ENCODE measurements around the gene BANF1. TPM values are rescaled to one million over a fixed set of nuclear protein-coding genes. Genes with fewer than 3 reads are reported as not detected.

BANF1 gene
- total and polyA plus RNA-seq, 10 of the 15 experiments (the other 5 are each of a cell fraction or from before 2014, with no cell fraction given) = 99.0 to 574 (median 297) TPM

- H2AFZ ChIP-seq (ENCODE audit: control insufficient read depth, low read depth, low read length) = no peak overlapping the region
- ATAC-seq (no peak), DNase-seq (ENCODE audit: low read depth, low spot score) (no peak), FAIRE-seq (no peak)
- no peaks in the 10 kb centered on the region for H3K27me3 ChIP-seq (replicated peaks in 1 of 2; ENCODE audit: control insufficient read depth in 2 of 2, insufficient read depth in 2 of 2, low read length in 1 of 2)
- H3K4me1 ChIP-seq (ENCODE audit: control insufficient read depth, insufficient read depth, low read length) = peaks cover 17% of the 10 kb centered on the region
- TF ChIP-seq KLF5 (IDR thresholded peaks at IDR 0.05; ENCODE audit: partially characterized antibody) (no peak), TBL1XR1 (IDR thresholded peaks at IDR 0.05; ENCODE audit: low read depth, low read length) (no peak), PAX8 (IDR thresholded peaks at IDR 0.05) (no peak), ZNF207 (IDR thresholded peaks at IDR 0.05; ENCODE audit: borderline replicate concordance) (no peak), BCLAF1 (IDR thresholded peaks at IDR 0.05) (no peak), ETV6 (conservative IDR thresholded peaks at IDR 0.05 in 1 of 2, IDR thresholded peaks at IDR 0.05 in 1 of 2; ENCODE audit: borderline replicate concordance in 1 of 2, low read depth in 1 of 2) (no peak), TCF7 (IDR thresholded peaks at IDR 0.05; ENCODE audit: borderline replicate concordance) (no peak), JUND (IDR thresholded peaks at IDR 0.05; ENCODE audit: low read depth, low read length) (no peak), HDGF (IDR thresholded peaks at IDR 0.05) (no peak), ZNF217 (IDR thresholded peaks at IDR 0.05) (no peak), SPI1 (IDR thresholded peaks at IDR 0.05; ENCODE audit: borderline replicate concordance, insufficient read depth, low read depth, low read length) (no peak), MTA2 (IDR thresholded peaks at IDR 0.05; ENCODE audit: low read depth) (no peak), ZNF24 (IDR thresholded peaks at IDR 0.05) (no peak), HDAC6 (IDR thresholded peaks at IDR 0.05; ENCODE audit: unreplicated experiment) (no peak), SIX5 (IDR thresholded peaks at IDR 0.05; ENCODE audit: low read depth, low read length, severe bottlenecking) (no peak), NR2C2 (IDR thresholded peaks at IDR 0.05; ENCODE audit: borderline replicate concordance, control insufficient read depth, insufficient read length, low read depth) (no peak), CTCF (IDR thresholded peaks at IDR 0.05 in 2 of 3, conservative IDR thresholded peaks at IDR 0.05 in 1 of 3; ENCODE audit: control insufficient read depth in 2 of 3, extremely low read depth in 1 of 3, insufficient read depth in 1 of 3, low read depth in 3 of 3, low read length in 3 of 3) (no peak), ZBED1 (IDR thresholded peaks at IDR 0.05; ENCODE audit: borderline replicate concordance) (no peak), STAT3 (IDR thresholded peaks at IDR 0.05; ENCODE audit: low read depth, low read length) (no peak)
- peaks cover 27% of the 10 kb centered on the region for H3K79me2 ChIP-seq (ENCODE audit: control insufficient read depth, insufficient read depth, low read length)
- RAD21 ChIA-PET (ENCODE audit: unreplicated experiment) = interaction anchor here (1.0 to 1.9 kb wide), 3 partner anchors 44 to 74 kb away, joined by 3 to 7 read pairs (median 3); partner anchors contain the start of gene BANF1
- H3K9me3 ChIP-seq (replicated peaks; ENCODE audit: control insufficient read depth, insufficient read depth, low read length) = no peaks in the 10 kb centered on the region
- BruUV-seq (replicated peaks) = no TSS peak
- H4K20me1 ChIP-seq (ENCODE audit: control insufficient read depth, insufficient read depth) = no peaks in the 10 kb centered on the region
- H3K9ac ChIP-seq (ENCODE audit: control insufficient read depth, insufficient read depth, low read length) = no peak overlapping the region
- no peak overlapping the region for H3K4me2 ChIP-seq (ENCODE audit: control insufficient read depth, insufficient read depth)
- SMC1A ChIA-PET (ENCODE audit: uncharacterized antibody, unreplicated experiment) = interaction anchor here (0.7 to 1.7 kb wide), 5 partner anchors 47 to 74 kb away, joined by 3 to 4 read pairs (median 3); partner anchors contain the start of gene CCDC85B
- in situ Hi-C loops (cut with MboI) (no loop called here), intact Hi-C loops (cut with micrococcal nuclease; ENCODE audit: unreplicated experiment) (no loop called here)
- peaks cover 0 to 3% of the 10 kb centered on the region in 2 experiments; a peak in 2 of 4 replicates for H3K36me3 ChIP-seq (ENCODE audit: control insufficient read depth in 2 of 2, insufficient read depth in 2 of 2, low read length in 1 of 2)
- CTCF ChIA-PET = interaction anchor here (0.7 to 4.3 kb wide), 4 partner anchors 10 to 74 kb away, joined by 3 to 30 read pairs (median 6); partner anchors contain the start of genes CCDC85B and FIBP
- H3K27ac ChIP-seq (ENCODE audit: control insufficient read depth, insufficient read depth) = no peak overlapping the region
- POLR2A ChIA-PET = interaction anchor here (0.6 to 1.5 kb wide), 4 partner anchors 23 to 68 kb away, joined by 3 to 5 read pairs (median 3); partner anchors contain the start of genes BANF1 and CCDC85B
- no peak overlapping the region for H3K4me3 ChIP-seq
- WGBS (ENCODE audit: insufficient coverage, insufficient replicate concordance, low lambda C conversion rate, missing lambda C conversion rate) = 92% methylated on average over 17 of the region's 17 CpGs
These were observed 43.4 kb upstream of the BANF1 start for GRCh38 chr11:65958774-65959420.
